Neural cell (in vitro differentiated cells): ENCODE data around the gene METTL15. TPM values are rescaled to one million over a fixed set of nuclear protein-coding genes. Genes with fewer than 3 reads are reported as not detected.

Source experiments
- H2AFZ ChIP-seq: fragments of 200-600, 300-800 bp; sonication (generic), shearing (Covaris generic); 2 replicates; pipeline ENCODE4 v1.6.0; 2014; ENCODE audit warnings: low read depth, mild to moderate bottlenecking, antibody characterized with exemption, low read length, moderate library complexity
- H3F3A ChIP-seq: fragments of 200-600 bp; shearing (Covaris generic); 2 replicates; pipeline ENCODE4 v1.6.1; 2016; ENCODE audit warnings: mild to moderate bottlenecking, moderate library complexity, mixed read lengths, antibody characterized with exemption, low read length; ENCODE audit not compliant: insufficient read depth, poor library complexity, severe bottlenecking
- H3K27ac ChIP-seq: fragments of 200-600, 300-800 bp; sonication (generic), shearing (Covaris generic); 2 replicates; pipeline ENCODE4 v1.5.1; 2014; ENCODE audit warnings: mild to moderate bottlenecking, low read length, moderate library complexity
- H3K27me3 ChIP-seq: fragments of 300-800, 200-600 bp; sonication (generic), shearing (Covaris generic); 2 replicates; pipeline ENCODE4 v1.6.0; 2014; ENCODE audit warnings: mild to moderate bottlenecking, low read depth, low read length, moderate library complexity; ENCODE audit not compliant: insufficient read depth
- H3K36me3 ChIP-seq: fragments of 300-800, 200-600 bp; sonication (generic), shearing (Covaris generic); 2 replicates; pipeline ENCODE4 v1.5.1; 2014; ENCODE audit warnings: mild to moderate bottlenecking, antibody characterized with exemption, low read length, moderate library complexity; ENCODE audit not compliant: insufficient read depth
- H3K4me2 ChIP-seq: fragments of 300-800, 200-600 bp; sonication (generic), shearing (Covaris generic); 2 replicates; pipeline ENCODE4 v1.6.0; 2014; ENCODE audit warnings: mild to moderate bottlenecking, low read length
- H3K4me3 ChIP-seq: fragments of 300-800, 200-600 bp; sonication (generic), shearing (Covaris generic); 2 replicates; pipeline ENCODE4 v1.5.1; 2014; ENCODE audit warnings: mild to moderate bottlenecking, low read length, moderate library complexity
- H3K79me2 ChIP-seq: fragments of 200-600 bp; shearing (Covaris generic); replicated peaks from 2 replicates; pipeline ENCODE4 v1.6.0; 2014; ENCODE audit warnings: mild to moderate bottlenecking, low read length, moderate library complexity; ENCODE audit not compliant: insufficient read depth
- H3K9ac ChIP-seq: fragments of 300-800, 200-600 bp; sonication (generic), shearing (Covaris generic); 2 replicates; pipeline ENCODE4 v1.6.1; 2016; ENCODE audit warnings: mild to moderate bottlenecking, low read length, mixed read lengths
- H3K9me2 ChIP-seq: fragments of 200-600 bp; shearing (Covaris generic); 2 replicates; pipeline ENCODE4 v1.6.1; 2016; ENCODE audit warnings: mild to moderate bottlenecking, low read length, mixed read lengths; ENCODE audit not compliant: insufficient read depth
- H3K9me3 ChIP-seq: fragments of 200-600, 300-800 bp; sonication (generic), shearing (Covaris generic); 2 replicates; pipeline ENCODE4 v1.6.1; 2016; ENCODE audit warnings: mild to moderate bottlenecking, mixed run types, low read length, moderate library complexity, mixed read lengths
- H4K20me1 ChIP-seq: fragments of 200-600 bp; shearing (Covaris generic); 2 replicates; pipeline ENCODE4 v1.6.1; 2016; ENCODE audit warnings: mild to moderate bottlenecking, mixed run types; ENCODE audit not compliant: insufficient read depth
- CTCF ChIP-seq: fragments of 450-650 bp; IDR thresholded peaks from 2 replicates; pipeline ENCODE4 v1.5.1; 2014; ENCODE audit warnings: antibody characterized with exemption, mild to moderate bottlenecking, moderate library complexity; ENCODE audit not compliant: poor library complexity, severe bottlenecking
- EP300 ChIP-seq: fragments of 450-650 bp; conservative IDR thresholded peaks from 2 replicates; pipeline ENCODE4 v1.6.1; 2014; ENCODE audit warnings: antibody characterized with exemption, mild to moderate bottlenecking, moderate library complexity; ENCODE audit not compliant: poor library complexity, severe bottlenecking
- EZH2 ChIP-seq: fragments of 200-600, 300-800 bp; shearing (Covaris generic), sonication (generic); IDR thresholded peaks from 2 replicates; pipeline ENCODE4 v1.6.1; 2014; ENCODE audit warnings: antibody characterized with exemption, low read length, borderline replicate concordance, mild to moderate bottlenecking; ENCODE audit not compliant: insufficient read depth, poor library complexity, severe bottlenecking
- MXI1 ChIP-seq: fragments of 450-650 bp; conservative IDR thresholded peaks from 2 replicates; pipeline ENCODE4 v1.6.1; 2014; ENCODE audit warnings: antibody characterized with exemption, mild to moderate bottlenecking; ENCODE audit not compliant: poor library complexity, severe bottlenecking
- POLR2AphosphoS5 ChIP-seq: IDR thresholded peaks from 2 replicates; pipeline ENCODE4 v1.6.1; 2012
- RAD21 ChIP-seq: fragments of 450-650 bp; conservative IDR thresholded peaks from 2 replicates; pipeline ENCODE4 v1.6.1; 2014; ENCODE audit warnings: antibody characterized with exemption, mild to moderate bottlenecking, moderate library complexity
- REST ChIP-seq: IDR thresholded peaks from 2 replicates; pipeline ENCODE4 v1.6.1; 2012; ENCODE audit warnings: borderline replicate concordance
- SMC3 ChIP-seq: fragments of 450-650 bp; conservative IDR thresholded peaks from 2 replicates; pipeline ENCODE4 v1.6.1; 2014; ENCODE audit warnings: antibody characterized with exemption, mild to moderate bottlenecking, moderate library complexity; ENCODE audit not compliant: poor library complexity
- TAF1 ChIP-seq: IDR thresholded peaks from 2 replicates; pipeline ENCODE4 v1.6.1; 2012; ENCODE audit warnings: low read depth
- polyA minus RNA-seq: library from RNA; depleted of rRNA, polyadenylated mRNA; stranded (reverse); fragments of >200 nt; gene quantifications from 2 replicates; pipeline ENCODE4 v1.2.3, GENCODE V29; 2014
- polyA plus RNA-seq: library from polyadenylated mRNA; depleted of rRNA; stranded (reverse); fragments of >200 nt; gene quantifications from 2 replicates; pipeline ENCODE4 v1.2.3, GENCODE V29; 2014

METTL15 gene
- polyA plus RNA-seq (6.6 and 10.2 TPM in 2 replicates), polyA minus RNA-seq (17.2 and 17.3 TPM in 2 replicates)

- no peaks in the 10 kb centered on the region for H3K9me2 ChIP-seq
- H3K9ac ChIP-seq, result peak within 1 kb of the TSS; percentile 63
- no peaks in the 10 kb centered on the region for H3K27me3 ChIP-seq
- no peaks in the 10 kb centered on the region for H3K36me3 ChIP-seq
- H3K4me2 ChIP-seq, result peak within 1 kb of the TSS; percentile 63
- no peaks in the 10 kb centered on the region for H3F3A ChIP-seq
- H3K4me3 ChIP-seq, result peak within 1 kb of the TSS; percentile 69
- peaks cover 58% of the 10 kb centered on the region for H3K79me2 ChIP-seq
- H3K27ac ChIP-seq, result no peak within 1 kb of the TSS
- no peaks in the 10 kb centered on the region for H4K20me1 ChIP-seq
- TF ChIP-seq EP300 (peak; percentile 80), SMC3 (peak; percentile 46), CTCF (peak; percentile 18), TAF1 (no peak), MXI1 (peak; percentile 98), RAD21 (peak; percentile 48), REST (no peak), POLR2AphosphoS5 (peak; percentile 75), EZH2 (no peak)
- peak within 1 kb of the TSS; percentile 62 for H2AFZ ChIP-seq
- H3K9me3 ChIP-seq, result no peaks in the 10 kb centered on the region
These were observed at the start of gene METTL15, which contains the start of gene KIF18A for GRCh38 chr11:28107750-28108618. TSS of gene METTL15 (plus strand) at chr11:28108388. CDS start at chr11:28113335, 4,947 bp downstream. TSS of gene KIF18A (minus strand) at chr11:28108156. CDS start at chr11:28097947, 10,209 bp downstream.

- no peaks in the 10 kb centered on the region for H4K20me1 ChIP-seq
- no peaks in the 10 kb centered on the region for H3K9me2 ChIP-seq
- H3K9ac ChIP-seq, result no peak overlapping the region
- H3K27ac ChIP-seq, result no peak overlapping the region
- H3K9me3 ChIP-seq, result no peaks in the 10 kb centered on the region
- H2AFZ ChIP-seq, result no peak overlapping the region
- no peaks in the 10 kb centered on the region for H3K79me2 ChIP-seq
- no peak overlapping the region for H3K4me2 ChIP-seq
- TF ChIP-seq REST (no peak), SMC3 (no peak), POLR2AphosphoS5 (no peak), CTCF (no peak), MXI1 (no peak), EP300 (no peak)
- no peaks in the 10 kb centered on the region for H3F3A ChIP-seq
- H3K27me3 ChIP-seq, result no peaks in the 10 kb centered on the region
- H3K36me3 ChIP-seq, result no peaks in the 10 kb centered on the region
- H3K4me3 ChIP-seq, result no peak overlapping the region
These were observed 36.9 kb upstream of the METTL15 start for GRCh38 chr11:28071305-28071704.
